HUES6 (cell line): ENCODE measurements around the gene DTNA.

Source experiments
- H3K27ac ChIP-seq: 2 replicates; pipeline ENCODE4 v1.7.0; 2013; ENCODE audit warnings: low read depth, mild to moderate bottlenecking, low read length, inconsistent platforms
- H3K27me3 ChIP-seq: 2 replicates; pipeline ENCODE4 v1.6.1; 2013; ENCODE audit warnings: low read length; ENCODE audit not compliant: control insufficient read depth, insufficient read depth
- H3K36me3 ChIP-seq: 2 replicates; pipeline ENCODE4 v1.6.1; 2013; ENCODE audit warnings: low read length; ENCODE audit not compliant: control insufficient read depth, insufficient read depth
- H3K4me1 ChIP-seq: 2 replicates; pipeline ENCODE4 v1.6.1; 2013; ENCODE audit warnings: low read length; ENCODE audit not compliant: control insufficient read depth, insufficient read depth
- H3K4me3 ChIP-seq: 2 replicates; pipeline ENCODE4 v1.5.1; 2013; ENCODE audit warnings: low read depth, low read length
- H3K9ac ChIP-seq: one replicate; pipeline ENCODE4 v1.6.1; 2013; ENCODE audit warnings: mild to moderate bottlenecking, low read length
- H3K9me3 ChIP-seq: 2 replicates; pipeline ENCODE4 v1.6.1; 2013; ENCODE audit warnings: low read depth, low read length; ENCODE audit not compliant: control insufficient read depth, insufficient read depth

The DTNA gene

DNA sequence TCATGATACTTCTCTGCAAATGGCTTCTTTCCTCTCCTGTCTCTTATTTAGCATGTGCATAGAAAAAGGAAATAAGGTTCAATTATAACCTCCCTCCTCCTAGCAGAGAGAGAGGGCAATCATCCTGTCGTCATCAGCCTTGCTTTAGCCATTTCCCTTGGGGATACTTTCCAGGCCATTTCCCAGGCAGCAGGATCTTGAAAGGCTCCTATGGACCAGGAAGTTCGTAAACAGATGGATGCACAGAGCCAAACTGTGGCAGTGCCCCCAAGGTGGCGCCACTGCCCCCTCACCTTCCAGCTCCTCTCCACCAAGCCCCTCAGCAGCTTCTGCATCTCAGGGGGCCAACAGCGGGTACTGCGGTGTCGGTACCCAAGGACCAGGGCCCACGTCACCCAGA, 157.4 kb downstream of the DTNA start:
- no peak overlapping the region for H3K4me3 ChIP-seq
- H3K9me3 ChIP-seq: no peaks in the 10 kb centered on the region
- no peaks in the 10 kb centered on the region for H3K4me1 ChIP-seq
- no peak overlapping the region for H3K9ac ChIP-seq
- no peak overlapping the region for H3K27ac ChIP-seq
- peaks cover 5% of the 10 kb centered on the region; the same call in 1 of the 2 replicates for H3K36me3 ChIP-seq
- no peaks in the 10 kb centered on the region for H3K27me3 ChIP-seq

DNA sequence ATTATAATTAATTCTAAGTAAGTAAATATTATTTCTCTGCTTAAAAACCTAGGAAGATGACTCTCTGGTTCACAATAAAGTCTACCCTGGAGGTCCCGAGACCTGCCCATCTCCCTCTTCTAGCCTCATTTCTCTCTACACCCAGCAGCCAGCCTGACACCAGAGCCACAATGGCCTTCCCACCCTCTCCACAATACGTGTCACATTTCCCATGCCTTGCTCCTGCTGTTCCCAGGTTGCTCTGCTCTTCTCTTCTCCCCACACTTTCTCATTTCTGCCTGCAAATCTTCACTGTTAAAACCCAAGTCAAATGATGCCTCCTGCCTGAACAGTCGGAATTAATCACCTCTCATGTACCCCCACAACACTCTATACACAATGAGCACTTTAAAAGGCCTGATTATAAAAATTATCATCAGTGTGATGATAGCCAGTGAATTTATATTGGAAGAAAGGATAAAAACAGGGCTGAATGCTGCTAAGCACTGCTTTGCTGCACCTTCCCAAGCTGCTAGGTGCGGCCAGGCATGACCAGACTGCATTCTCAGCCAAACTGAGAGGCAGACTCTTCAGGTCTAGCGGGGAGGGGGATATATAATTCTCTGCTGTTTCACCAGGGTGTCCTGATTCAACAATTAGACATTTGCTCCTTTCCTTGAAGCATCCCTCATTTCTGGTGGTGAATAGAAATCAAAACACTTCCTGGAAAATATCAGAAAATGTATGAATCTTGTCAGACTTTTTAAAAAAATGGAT, 160.6 kb downstream of the DTNA start:
- no peaks in the 10 kb centered on the region for H3K9me3 ChIP-seq
- H3K4me1 ChIP-seq: 0 out of 2 replicates have a peak, but pooled peaks cover 5% of the 10 kb centered on the region
- no peaks in the 10 kb centered on the region for H3K27me3 ChIP-seq
- no peak overlapping the region for H3K9ac ChIP-seq
- H3K36me3 ChIP-seq: no peaks in the 10 kb centered on the region
- H3K27ac ChIP-seq: no peak overlapping the region
- no peak overlapping the region for H3K4me3 ChIP-seq

DNA sequence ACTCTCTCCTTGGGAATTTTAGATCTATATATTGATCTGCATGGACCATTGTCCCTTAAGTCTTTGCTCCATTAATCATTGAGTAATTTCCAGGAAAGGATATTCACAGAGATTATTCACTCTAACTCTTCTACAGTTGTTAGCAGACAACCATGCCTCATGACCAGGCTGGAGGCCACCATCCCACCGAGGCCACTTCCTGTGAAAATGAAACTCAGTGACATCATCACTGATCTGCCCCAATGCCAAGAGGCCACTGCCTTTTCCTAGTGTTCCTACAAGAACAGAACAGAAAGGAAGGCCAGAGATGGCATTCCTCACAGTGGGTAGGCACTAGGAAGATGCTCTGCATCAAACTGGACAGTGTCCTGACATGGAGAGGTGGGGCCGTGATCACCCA, 161.3 kb downstream of the DTNA start:
- no peaks in the 10 kb centered on the region for H3K36me3 ChIP-seq
- no peak overlapping the region for H3K9ac ChIP-seq
- no peaks in the 10 kb centered on the region for H3K27me3 ChIP-seq
- H3K4me1 ChIP-seq: 0 out of 2 replicates have a peak, but pooled peaks cover 5% of the 10 kb centered on the region
- no peaks in the 10 kb centered on the region for H3K9me3 ChIP-seq
- H3K4me3 ChIP-seq: no peak overlapping the region
- no peak overlapping the region for H3K27ac ChIP-seq

DNA sequence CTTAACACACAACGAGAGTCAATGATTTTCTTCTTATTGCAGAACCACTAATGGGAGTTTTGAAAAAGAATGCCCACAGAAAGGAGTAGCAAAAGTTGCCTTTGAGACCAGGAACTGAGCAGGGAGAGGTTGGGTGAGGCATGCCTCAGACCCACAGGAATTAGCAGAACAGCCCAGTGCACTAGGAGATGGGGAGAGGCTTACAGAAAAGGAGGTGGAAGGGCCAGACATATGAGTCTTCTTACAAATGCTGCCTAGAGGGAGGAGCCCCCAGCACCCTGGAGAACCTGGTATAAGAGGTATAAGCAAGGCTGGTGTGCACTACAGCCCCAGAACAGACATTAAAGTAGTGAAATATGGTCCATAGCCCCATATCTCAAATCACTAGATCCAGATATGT, 162.0 kb downstream of the DTNA start:
- Histone ChIP-seq H3K27ac (no peak overlapping the region), H3K27me3 (no peaks in the 10 kb centered on the region), H3K4me1 (0 out of 2 replicates have a peak, but pooled peaks cover 5% of the 10 kb centered on the region), H3K4me3 (no peak overlapping the region), H3K36me3 (no peaks in the 10 kb centered on the region), H3K9ac (no peak overlapping the region), H3K9me3 (no peaks in the 10 kb centered on the region)

DNA sequence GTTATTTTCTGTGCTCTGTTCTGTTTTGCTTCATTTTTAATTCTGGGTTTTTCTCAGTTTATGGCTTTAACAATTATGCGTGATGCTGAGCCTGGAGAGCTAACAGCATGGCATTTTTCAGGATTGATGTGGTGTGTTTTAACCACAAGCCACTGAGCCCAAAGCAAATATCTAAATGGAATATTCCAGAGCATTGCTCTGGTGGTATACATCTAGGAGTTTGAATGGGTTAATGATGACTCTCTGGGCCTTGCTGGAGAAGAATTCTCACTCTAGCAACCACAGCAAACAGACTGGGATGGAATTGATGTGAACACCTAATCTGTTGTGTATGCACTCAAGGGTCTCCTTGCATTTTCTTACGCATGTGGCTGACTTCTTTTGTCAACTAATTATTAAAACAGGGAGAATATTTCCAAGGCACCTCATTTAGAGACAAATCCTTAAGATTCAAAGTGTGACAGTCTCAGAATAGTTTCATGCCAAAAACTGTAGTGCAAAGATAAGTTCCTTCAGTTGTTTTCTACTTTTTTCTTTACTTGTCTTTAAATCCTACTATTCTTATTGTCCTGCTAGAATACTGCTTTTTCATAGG, 164.0 kb downstream of the DTNA start:
- Histone ChIP-seq H3K9ac (no peak overlapping the region), H3K27me3 (no peaks in the 10 kb centered on the region), H3K36me3 (no peaks in the 10 kb centered on the region), H3K4me1 (0 out of 2 replicates have a peak, but pooled peaks cover 5% of the 10 kb centered on the region), H3K4me3 (no peak overlapping the region), H3K27ac (no peak overlapping the region), H3K9me3 (no peaks in the 10 kb centered on the region)

DNA sequence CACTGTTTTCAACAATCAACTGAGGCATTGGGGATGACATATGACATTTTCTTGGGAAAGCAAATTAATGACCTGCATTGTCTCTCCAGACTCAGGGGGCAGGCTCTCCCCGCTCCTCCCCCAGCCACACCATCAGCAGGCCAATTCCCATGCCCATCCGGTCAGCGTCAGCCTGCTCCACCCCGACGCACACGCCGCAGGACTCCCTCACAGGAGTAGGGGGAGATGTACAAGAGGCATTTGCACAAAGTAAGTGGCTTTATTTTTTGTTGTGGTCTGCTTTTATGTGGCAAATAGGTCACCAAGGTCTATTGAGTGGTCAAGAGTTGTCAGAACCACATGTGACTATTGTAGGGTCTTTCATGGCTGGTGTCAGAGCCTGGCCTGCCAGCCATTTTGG, 165.1 kb downstream of the DTNA start:
- no peaks in the 10 kb centered on the region for H3K9me3 ChIP-seq
- no peaks in the 10 kb centered on the region for H3K27me3 ChIP-seq

DNA sequence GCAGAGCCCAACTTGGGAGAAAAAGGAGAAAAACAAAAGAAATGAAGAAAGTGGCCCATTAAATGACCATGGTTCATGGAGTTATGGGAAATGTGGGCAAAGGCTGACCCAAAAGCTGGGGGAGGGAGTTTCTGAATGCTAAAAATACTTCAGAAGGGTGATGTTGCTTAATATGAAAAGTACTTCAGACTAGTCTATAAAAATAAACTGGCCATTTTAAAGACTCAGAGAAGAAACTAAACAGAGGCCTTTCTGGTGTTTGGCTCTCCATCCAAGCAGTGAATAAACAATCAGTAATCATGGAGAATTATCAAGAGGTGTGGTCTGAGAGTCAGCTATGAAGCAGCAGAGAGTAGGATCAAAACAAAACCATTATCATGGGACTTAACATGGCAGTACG, 170.3 kb downstream of the DTNA start:
- Histone ChIP-seq H3K36me3 (peaks cover 7% of the 10 kb centered on the region), H3K4me1 (no peaks in the 10 kb centered on the region), H3K27me3 (no peaks in the 10 kb centered on the region), H3K9ac (no peak overlapping the region), H3K27ac (no peak overlapping the region), H3K9me3 (no peaks in the 10 kb centered on the region), H3K4me3 (no peak overlapping the region)

More for the DNA sequence above, 165.1 kb downstream of the DTNA start:
- Histone ChIP-seq H3K27ac (no peak overlapping the region), H3K9ac (no peak overlapping the region), H3K4me3 (no peak overlapping the region), H3K4me1 (0 out of 2 replicates have a peak, but pooled peaks cover 5% of the 10 kb centered on the region), H3K36me3 (0 out of 2 replicates have a peak, but pooled peaks cover 3% of the 10 kb centered on the region)

DNA sequence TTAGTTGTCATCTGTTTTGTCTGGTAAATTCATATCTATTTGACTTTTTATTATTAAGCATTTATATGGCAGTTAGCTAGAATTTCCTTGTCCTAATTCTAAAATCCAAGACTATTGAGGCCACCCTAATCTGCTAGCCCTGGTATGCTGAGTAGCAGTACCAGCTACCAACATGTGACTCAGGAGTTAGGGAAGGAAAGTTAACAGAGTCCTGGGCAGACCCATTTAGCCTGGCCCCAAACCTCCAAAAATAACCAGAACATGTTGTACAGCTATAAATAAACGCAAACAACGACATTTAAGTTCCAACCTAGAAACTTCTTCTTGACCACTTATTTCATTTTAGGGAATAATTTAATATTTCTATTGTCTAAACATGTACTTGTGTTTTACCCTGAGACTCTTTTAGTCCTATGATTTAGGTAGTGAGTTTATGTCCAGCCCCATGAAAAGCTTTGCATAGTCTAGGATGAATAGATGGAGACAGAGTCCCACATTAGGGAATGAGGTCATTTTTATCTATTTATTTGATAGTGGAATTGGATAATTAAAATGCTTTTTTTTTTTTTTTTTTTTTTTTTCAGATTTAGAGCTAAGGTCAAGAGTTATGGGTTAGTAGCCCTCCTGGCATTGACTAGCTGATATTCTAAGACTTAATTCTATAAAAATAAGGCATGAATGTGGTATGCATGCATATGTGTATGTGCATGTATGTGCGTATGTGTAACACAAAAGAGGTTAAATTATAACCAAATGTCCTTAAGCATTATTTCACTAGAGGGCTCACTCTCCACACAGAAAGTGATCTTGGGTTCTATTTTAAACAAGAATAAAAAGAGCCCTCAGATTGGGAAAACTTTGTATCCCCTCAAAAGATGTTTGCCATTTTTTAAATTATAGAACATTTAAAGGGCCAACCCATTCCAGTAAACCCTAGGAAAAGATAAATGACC, 171.1 kb downstream of the DTNA start:
- H3K36me3 ChIP-seq: peaks cover 7% of the 10 kb centered on the region
- no peak overlapping the region for H3K27ac ChIP-seq
- H3K9me3 ChIP-seq: no peaks in the 10 kb centered on the region
- H3K9ac ChIP-seq: no peak overlapping the region
- H3K4me1 ChIP-seq: no peaks in the 10 kb centered on the region
- no peaks in the 10 kb centered on the region for H3K27me3 ChIP-seq
- H3K4me3 ChIP-seq: no peak overlapping the region

DNA sequence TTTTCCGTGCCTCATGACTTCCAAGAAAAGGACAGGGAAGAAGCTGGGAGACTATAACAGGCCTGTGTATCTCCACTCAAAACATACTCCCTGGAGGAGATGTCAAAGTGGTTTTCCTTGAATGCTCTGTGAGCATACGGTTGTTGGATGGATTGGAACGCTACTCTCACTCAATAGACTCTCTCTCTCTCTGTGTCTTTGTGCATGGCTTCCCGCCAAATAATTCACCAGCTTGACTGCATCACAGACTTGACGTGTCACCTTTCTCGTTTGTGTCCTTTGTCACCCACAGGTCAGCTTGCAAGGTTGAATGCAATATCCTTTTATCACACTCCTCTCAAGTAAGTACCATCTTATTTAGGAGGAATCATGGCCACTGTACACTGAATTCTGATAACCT, 174.3 kb downstream of the DTNA start:
- no peak overlapping the region for H3K4me3 ChIP-seq
- H3K27ac ChIP-seq: no peak overlapping the region
- H3K27me3 ChIP-seq: no peaks in the 10 kb centered on the region
- H3K9me3 ChIP-seq: no peaks in the 10 kb centered on the region
- no peak overlapping the region for H3K9ac ChIP-seq
- peaks cover 6% of the 10 kb centered on the region for H3K36me3 ChIP-seq
- H3K4me1 ChIP-seq: no peaks in the 10 kb centered on the region

DNA sequence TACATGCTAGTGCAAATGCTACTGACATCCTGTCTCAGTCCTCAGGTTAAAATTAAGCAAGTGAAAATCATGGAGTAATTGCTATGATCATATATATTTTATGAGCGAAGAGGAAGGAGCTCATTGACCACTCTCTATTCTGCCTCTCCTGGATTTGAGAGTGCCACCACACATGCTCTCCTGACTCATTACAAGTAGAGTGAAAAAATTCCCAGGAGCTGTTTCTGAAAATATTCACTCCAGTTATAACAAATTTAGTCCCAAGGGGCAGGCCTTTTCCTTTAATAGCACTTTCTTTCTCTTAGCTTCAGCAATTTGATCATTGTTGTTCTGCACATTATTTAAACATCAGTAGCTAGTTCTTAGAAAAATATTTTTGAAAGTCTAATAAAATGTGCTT, 176.1 kb downstream of the DTNA start:
- no peak overlapping the region for H3K4me3 ChIP-seq
- H3K27me3 ChIP-seq: no peaks in the 10 kb centered on the region
- no peaks in the 10 kb centered on the region for H3K4me1 ChIP-seq
- no peaks in the 10 kb centered on the region for H3K9me3 ChIP-seq
- peaks cover 4% of the 10 kb centered on the region for H3K36me3 ChIP-seq
- no peak overlapping the region for H3K9ac ChIP-seq
- no peak overlapping the region for H3K27ac ChIP-seq
